Transverse colon (tissue), 4 donors: ENCODE measurements around the gene AAMP.

Experiments used
- EP300 ChIP-seq: sonication (generic); formaldehyde crosslinking; IDR thresholded peaks from one replicate; pipeline ENCODE4 v1.6.1; 2017; ENCODE audit warnings: antibody characterized with exemption, low read depth
- POLR2AphosphoS5 ChIP-seq, 3 donors: sonication (generic); formaldehyde crosslinking; IDR thresholded peaks; one replicate each; pipeline ENCODE4 v1.6.1; 2016; ENCODE audit warnings: antibody characterized with exemption in 3 of 3
- TF ChIP-seq, protein P1 (sequence below), 5 experiments: fragments of 200-600 bp in 3 of 5; fragments of 450-650 bp in 2 of 5; sonication (generic) in 3 of 5; IDR thresholded peaks; 1 replicate in 2 of 5; 2 replicates in 3 of 5; pipeline ENCODE4 v1.5.1; 2016 to 2017; ENCODE audit warnings: antibody characterized with exemption in 5 of 5, inconsistent platforms in 3 of 5, mild to moderate bottlenecking in 2 of 5, moderate library complexity in 1 of 5

DNA sequence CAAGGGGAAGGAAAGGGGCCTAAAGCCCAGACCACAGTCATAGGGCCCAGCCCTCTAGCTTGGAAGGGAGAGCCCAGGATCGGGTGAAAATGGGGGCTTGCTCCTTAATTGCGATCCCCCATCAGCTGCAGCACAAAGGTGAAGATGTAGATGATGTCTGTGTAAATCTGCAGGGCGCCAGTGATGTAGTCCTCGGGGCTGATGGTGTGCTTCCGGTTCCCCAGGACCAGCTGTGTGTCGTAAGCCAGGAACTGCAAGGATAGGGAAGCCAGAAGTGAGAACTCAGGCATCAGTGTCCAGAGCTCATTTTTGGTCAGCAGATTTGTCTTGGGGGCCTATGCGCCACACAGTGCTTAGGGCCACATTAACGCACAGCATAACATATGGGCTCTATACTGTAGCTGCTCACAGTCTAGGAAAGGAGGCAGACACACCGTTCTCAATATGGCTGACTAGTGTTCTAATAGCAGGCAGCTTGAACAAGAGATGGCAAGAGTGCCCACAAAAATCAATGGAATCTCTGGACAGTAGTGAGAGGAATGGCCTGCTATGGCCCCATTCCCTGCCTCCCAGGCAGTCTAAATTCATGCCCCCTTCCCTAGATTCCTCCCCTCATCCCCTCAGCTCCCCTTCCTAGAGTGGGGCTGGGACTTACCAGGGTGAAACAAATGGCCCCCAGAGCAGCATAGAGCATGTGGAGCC, 5.6 kb upstream of the AAMP start:
- TF ChIP-seq, protein P1, sequence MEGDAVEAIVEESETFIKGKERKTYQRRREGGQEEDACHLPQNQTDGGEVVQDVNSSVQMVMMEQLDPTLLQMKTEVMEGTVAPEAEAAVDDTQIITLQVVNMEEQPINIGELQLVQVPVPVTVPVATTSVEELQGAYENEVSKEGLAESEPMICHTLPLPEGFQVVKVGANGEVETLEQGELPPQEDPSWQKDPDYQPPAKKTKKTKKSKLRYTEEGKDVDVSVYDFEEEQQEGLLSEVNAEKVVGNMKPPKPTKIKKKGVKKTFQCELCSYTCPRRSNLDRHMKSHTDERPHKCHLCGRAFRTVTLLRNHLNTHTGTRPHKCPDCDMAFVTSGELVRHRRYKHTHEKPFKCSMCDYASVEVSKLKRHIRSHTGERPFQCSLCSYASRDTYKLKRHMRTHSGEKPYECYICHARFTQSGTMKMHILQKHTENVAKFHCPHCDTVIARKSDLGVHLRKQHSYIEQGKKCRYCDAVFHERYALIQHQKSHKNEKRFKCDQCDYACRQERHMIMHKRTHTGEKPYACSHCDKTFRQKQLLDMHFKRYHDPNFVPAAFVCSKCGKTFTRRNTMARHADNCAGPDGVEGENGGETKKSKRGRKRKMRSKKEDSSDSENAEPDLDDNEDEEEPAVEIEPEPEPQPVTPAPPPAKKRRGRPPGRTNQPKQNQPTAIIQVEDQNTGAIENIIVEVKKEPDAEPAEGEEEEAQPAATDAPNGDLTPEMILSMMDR (IDR thresholded peaks at IDR 0.05) = no peak
- TF ChIP-seq EP300 (no peak), POLR2AphosphoS5 (IDR thresholded peaks at IDR 0.05) (no peak)
